AG04449 (cell line): ENCODE measurements around the gene CRADD.

ENCODE experiments used
- CTCF ChIA-PET: fragments of 350-600 bp; formaldehyde crosslinking; extraction: SDS; loops from one replicate; lab custom pipeline; 2021; ENCODE audit warnings: antibody characterized with exemption; lab: Yijun Ruan, JAX
- POLR2A ChIA-PET: fragments of 400-600, 350-600 bp; formaldehyde crosslinking; extraction: SDS; loops from one replicate; lab custom pipeline; 2020; ENCODE audit warnings: antibody characterized with exemption, inconsistent platforms; lab: Yijun Ruan, JAX
- DNase-seq: peaks from one replicate; pipeline ENCODE4 v3.0.0-alpha.2; 2010; ENCODE audit warnings: low read depth, low spot score
- H3K4me3 ChIP-seq: 2 replicates; pipeline ENCODE4 v1.5.1; 2011; ENCODE audit warnings: low read depth, mild to moderate bottlenecking, control low read depth, low read length
- TF ChIP-seq, protein P1 (sequence below): IDR thresholded peaks from one replicate; pipeline ENCODE4 v1.5.1; 2011; ENCODE audit warnings: mild to moderate bottlenecking, moderate library complexity, low read length, control low read depth, inconsistent platforms; ENCODE audit not compliant: insufficient read depth; ENCODE audit errors: missing control alignments

CRADD gene

DNA sequence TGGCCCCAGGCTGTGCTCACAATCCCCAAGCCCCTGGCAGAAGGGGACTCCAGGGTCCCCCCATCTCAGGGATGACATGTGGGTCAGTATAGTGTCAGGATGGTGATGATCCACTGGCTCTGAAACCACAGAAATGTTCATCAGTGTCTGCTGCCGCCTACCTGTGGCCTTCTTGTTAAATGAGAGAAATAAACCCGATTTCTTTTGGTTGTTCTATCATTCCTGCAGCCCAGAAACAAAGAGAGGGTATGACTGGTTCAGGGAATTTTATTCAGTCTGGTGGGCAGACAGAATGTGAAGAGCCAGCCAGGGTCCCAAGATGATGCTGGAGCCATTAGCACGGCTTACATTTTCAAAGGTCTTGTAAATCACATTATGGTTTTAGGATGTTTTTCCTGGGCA lies 86.6 kb downstream of the CRADD start:
- no peak for DNase-seq
- no peak overlapping the region for H3K4me3 ChIP-seq
- CTCF ChIA-PET, result interaction anchor here (0.9 to 5.7 kb wide), 2 partner anchors 9 to 338 kb away, joined by 3 to 80 read pairs; no protein-coding TSS in a partner anchor

DNA sequence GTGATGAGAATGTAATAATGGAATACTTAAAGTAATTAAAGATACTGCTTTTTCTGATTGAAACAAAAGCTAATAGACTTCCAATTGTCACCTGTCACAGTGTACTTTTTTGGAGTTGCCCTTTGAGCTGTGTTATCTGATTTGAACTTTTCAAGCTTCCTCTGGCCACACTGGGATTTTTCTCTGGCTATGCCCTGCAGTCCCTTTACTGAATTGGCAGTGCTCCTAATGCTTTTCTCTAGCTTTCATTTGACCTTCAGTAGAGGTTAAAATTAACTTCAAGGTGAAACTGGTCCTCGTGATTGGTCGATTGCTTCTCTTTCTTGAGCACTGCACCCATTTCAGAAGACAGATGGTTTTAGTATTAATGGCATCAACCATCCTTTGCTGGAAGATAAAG lies 89.2 kb downstream of the CRADD start:
- H3K4me3 ChIP-seq, result no peak overlapping the region
- ChIA-PET CTCF (interaction anchor here (0.8 to 7.4 kb wide), 37 partner anchors 9 to 336 kb away, joined by 3 to 326 read pairs (median 6); partner anchors contain the start of gene SOCS2), POLR2A (interaction anchor here (2.4 kb wide), 1 partner anchor 334 kb away, joined by 21 read pairs; no protein-coding TSS in a partner anchor)
- no peak for DNase-seq
- TF ChIP-seq, protein P1, sequence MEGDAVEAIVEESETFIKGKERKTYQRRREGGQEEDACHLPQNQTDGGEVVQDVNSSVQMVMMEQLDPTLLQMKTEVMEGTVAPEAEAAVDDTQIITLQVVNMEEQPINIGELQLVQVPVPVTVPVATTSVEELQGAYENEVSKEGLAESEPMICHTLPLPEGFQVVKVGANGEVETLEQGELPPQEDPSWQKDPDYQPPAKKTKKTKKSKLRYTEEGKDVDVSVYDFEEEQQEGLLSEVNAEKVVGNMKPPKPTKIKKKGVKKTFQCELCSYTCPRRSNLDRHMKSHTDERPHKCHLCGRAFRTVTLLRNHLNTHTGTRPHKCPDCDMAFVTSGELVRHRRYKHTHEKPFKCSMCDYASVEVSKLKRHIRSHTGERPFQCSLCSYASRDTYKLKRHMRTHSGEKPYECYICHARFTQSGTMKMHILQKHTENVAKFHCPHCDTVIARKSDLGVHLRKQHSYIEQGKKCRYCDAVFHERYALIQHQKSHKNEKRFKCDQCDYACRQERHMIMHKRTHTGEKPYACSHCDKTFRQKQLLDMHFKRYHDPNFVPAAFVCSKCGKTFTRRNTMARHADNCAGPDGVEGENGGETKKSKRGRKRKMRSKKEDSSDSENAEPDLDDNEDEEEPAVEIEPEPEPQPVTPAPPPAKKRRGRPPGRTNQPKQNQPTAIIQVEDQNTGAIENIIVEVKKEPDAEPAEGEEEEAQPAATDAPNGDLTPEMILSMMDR, result no peak

More for the DNA sequence above, 86.6 kb downstream of the CRADD start:
- TF ChIP-seq, protein P1, result no peak
- POLR2A ChIA-PET, result no interaction called here

DNA sequence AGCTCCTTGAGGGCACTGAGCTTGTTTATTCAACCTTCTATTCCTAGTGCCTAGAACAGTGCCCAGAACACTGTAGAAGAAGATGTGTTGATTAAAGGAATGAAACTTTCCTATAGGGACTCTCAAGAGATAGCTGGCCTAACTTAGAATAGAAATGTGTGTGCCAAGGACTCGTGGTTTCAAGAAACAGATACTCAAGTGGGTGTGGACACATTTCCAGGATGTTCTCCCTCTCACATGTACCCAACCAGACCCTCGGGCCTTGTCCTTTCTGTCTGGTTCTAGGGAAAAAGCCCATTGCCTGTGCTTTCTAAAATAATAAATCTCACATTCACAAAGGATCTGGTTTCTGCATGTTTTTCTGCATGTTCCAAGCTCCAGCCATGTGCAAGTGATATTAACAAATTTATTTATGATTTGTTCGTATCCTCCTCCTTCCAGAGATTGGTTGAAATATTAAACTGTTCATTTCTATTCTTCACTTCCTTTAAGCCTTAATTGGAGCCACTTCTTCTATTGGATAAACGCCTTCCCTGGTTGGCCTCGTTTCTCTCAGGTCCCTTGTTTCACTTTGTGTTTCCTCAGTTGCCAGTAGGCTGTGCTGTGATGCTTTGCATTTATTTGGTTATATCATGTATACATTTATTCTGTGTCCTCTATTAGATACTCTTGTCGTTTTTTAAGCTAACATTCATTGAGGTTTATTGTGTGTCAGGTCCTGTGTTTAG lies 89.8 kb downstream of the CRADD start:
- POLR2A ChIA-PET, result interaction anchor here (2.4 kb wide), 1 partner anchor 334 kb away, joined by 21 read pairs; no protein-coding TSS in a partner anchor
- CTCF ChIA-PET, result interaction anchor here (0.5 to 7.4 kb wide), 51 partner anchors 8 to 335 kb away, joined by 3 to 326 read pairs (median 5); partner anchors contain the start of gene SOCS2
- TF ChIP-seq, protein P1, result peak; percentile 61
- no peak for DNase-seq
- H3K4me3 ChIP-seq, result no peak overlapping the region

DNA sequence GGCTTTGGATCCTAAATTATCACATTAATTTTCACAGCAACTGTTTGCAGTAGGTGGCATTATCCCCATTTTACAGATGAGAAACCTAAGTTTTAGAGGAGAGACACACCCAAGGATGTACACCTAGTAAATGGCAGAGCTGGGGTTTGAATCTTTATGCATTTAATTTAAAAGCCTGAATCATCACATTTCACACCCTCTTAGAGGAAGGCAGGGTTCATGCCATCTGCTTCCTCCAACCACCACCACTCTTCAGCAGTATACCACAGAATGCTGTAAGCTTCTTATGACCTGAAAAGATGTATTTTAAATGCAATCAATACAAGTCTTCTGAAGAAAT lies 90.3 kb downstream of the CRADD start:
- POLR2A ChIA-PET, result interaction anchor here (0.5 to 2.4 kb wide), 2 partner anchors 11 to 333 kb away, joined by 4 to 21 read pairs; no protein-coding TSS in a partner anchor
- CTCF ChIA-PET, result interaction anchor here (0.5 to 7.4 kb wide), 40 partner anchors 7 to 335 kb away, joined by 3 to 326 read pairs (median 6); no protein-coding TSS in a partner anchor
- no peak for DNase-seq
- H3K4me3 ChIP-seq, result no peak overlapping the region
- TF ChIP-seq, protein P1, result no peak

DNA sequence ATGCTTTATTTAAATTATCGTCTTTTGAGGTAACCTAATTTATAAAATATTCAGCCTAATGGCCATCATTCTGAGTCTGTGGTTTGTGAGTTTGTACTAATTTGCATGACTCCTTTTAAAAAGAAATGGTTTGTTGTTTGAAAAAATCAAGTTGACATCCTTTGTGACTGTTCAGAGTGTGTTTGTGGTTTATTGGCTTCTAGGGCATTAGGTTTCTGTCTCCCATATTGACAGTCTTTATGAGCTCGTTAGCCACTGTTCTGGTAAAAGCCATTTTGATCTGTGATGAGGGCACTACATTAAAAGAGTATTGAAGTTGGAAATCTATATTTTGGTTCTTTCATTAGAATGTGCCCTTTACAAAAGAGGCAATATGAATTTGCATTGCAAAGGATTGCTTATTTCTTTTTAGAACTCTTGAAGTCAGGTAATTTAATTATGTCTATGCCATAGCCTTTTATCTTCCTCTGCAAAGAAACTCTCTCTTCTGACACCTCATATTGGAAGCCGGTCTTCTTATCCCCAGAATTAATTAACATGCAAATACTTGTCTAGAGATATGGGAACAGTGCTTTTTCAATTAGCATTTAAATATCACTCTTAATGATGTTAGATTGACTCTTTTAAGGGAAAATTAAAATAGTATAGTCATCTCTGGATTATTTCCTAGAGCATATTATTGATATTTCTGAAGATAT lies 95.0 kb downstream of the CRADD start:
- TF ChIP-seq, protein P1, result no peak
- H3K4me3 ChIP-seq, result no peak overlapping the region
- POLR2A ChIA-PET, result no interaction called here
- no peak for DNase-seq
- CTCF ChIA-PET, result interaction anchor here (1.2 to 1.8 kb wide), 2 partner anchors 303 to 329 kb away, joined by 5 to 18 read pairs; no protein-coding TSS in a partner anchor
